ENCODE results near the gene CHADL.

The CHADL gene

DNA sequence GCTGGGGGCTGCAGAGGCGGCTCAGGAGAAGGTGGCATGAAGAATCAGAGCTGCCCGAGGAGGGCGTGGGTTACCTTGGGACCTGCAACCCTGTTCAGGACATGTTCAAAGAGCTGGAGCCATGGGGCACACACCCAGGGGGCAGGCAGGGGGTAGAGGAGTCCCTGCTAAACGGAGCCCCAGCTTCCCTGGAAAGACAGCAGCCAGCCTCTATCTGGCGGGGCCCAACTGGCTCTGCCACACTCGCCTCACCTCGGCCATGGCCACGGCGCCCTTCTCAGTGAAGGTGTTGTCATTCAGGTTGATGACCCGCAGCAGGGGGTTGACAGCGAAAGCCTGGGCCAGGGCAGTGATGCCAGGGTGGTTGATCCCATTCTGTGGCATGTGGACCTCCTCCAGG is 17.0 kb upstream of the CHADL start:
- in situ Hi-C loops (cut with MboI; ENCODE audit: low sequenced_read_pairs, unreplicated experiment): no loop called here
- DNase-seq (ENCODE audit: low spot score): no peak
- no peak for TF ChIP-seq CTCF (IDR thresholded peaks at IDR 0.05; ENCODE audit: borderline replicate concordance, control extremely low read depth, extremely low read depth, insufficient read depth, missing control alignments)

GRCh38 chr22:41256254-41257253 is 15.8 kb upstream of the CHADL start:
- in situ Hi-C loops (cut with MboI; ENCODE audit: low sequenced_read_pairs, unreplicated experiment): no loop called here
- DNase-seq (ENCODE audit: low spot score): no peak
- TF ChIP-seq CTCF (IDR thresholded peaks at IDR 0.05; ENCODE audit: borderline replicate concordance, control extremely low read depth, extremely low read depth, insufficient read depth, missing control alignments): no peak

- DNase-seq (ENCODE audit: low spot score): no peak
- in situ Hi-C loops (cut with MboI; ENCODE audit: low sequenced_read_pairs, unreplicated experiment): no loop called here
- no peak for TF ChIP-seq CTCF (IDR thresholded peaks at IDR 0.05; ENCODE audit: borderline replicate concordance, control extremely low read depth, extremely low read depth, insufficient read depth, missing control alignments)
Measured at GRCh38 chr22:41254230-41254629, 13.5 kb upstream of the CHADL start.

GRCh38 chr22:41252365-41252764 is 11.6 kb upstream of the CHADL start:
- in situ Hi-C loops (cut with MboI; ENCODE audit: low sequenced_read_pairs, unreplicated experiment): no loop called here
- DNase-seq (ENCODE audit: low spot score): no peak
- no peak for TF ChIP-seq CTCF (IDR thresholded peaks at IDR 0.05; ENCODE audit: borderline replicate concordance, control extremely low read depth, extremely low read depth, insufficient read depth, missing control alignments)

- in situ Hi-C loops (cut with MboI; ENCODE audit: low sequenced_read_pairs, unreplicated experiment): no loop called here
- DNase-seq (ENCODE audit: low spot score): no peak
- TF ChIP-seq CTCF (IDR thresholded peaks at IDR 0.05; ENCODE audit: borderline replicate concordance, control extremely low read depth, extremely low read depth, insufficient read depth, missing control alignments): no peak
Measured at GRCh38 chr22:41250127-41250526, 9.4 kb upstream of the CHADL start.

- in situ Hi-C loops (cut with MboI; ENCODE audit: low sequenced_read_pairs, unreplicated experiment): no loop called here
- DNase-seq (ENCODE audit: low spot score): no peak
- TF ChIP-seq CTCF (IDR thresholded peaks at IDR 0.05; ENCODE audit: borderline replicate concordance, control extremely low read depth, extremely low read depth, insufficient read depth, missing control alignments): no peak
Measured at GRCh38 chr22:41249442-41249841, 8.7 kb upstream of the CHADL start.

All from GM13976 (cell line).